ENCODE results near the gene AAK1. TPM values are rescaled to one million over a fixed set of nuclear protein-coding genes. Genes with fewer than 3 reads are reported as not detected.

The AAK1 gene
- total RNA-seq, 2 donors from 2014 or later: 70.7 to 77.3 TPM

DNA sequence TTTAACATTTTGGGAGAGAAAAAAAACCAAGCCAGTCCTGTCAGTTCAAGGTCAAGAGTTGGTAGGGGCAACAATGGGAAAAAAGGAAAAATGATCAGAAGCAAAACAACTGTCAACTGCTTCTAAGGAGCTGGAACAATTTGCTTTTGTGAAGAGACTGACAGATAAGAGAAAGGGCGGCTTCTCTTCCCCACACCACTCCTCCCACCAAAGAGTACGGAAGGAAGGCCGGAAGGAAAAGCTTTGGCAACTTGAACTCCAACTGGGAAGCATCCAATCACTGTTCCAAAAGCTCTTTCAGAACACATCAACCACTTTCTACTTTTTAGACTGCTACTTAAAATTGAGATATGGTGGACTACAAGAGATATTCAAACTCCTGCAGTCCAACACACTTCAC is 148.5 kb downstream of the AAK1 start:
- H3K4me3 ChIP-seq: no peak overlapping the region
- H3K4me1 ChIP-seq (replicated peaks): no peaks in the 10 kb centered on the region
- intact Hi-C loops (cut with DNase I): no loop called here
- H3K27ac ChIP-seq: no peak overlapping the region
- WGBS: 80% methylated on average over 3 of the region's 3 CpGs
- H3K36me3 ChIP-seq: no peaks in the 10 kb centered on the region
- DNase-seq (ENCODE audit: low spot score): no peak
- no peaks in the 10 kb centered on the region for H3K27me3 ChIP-seq (replicated peaks; ENCODE audit: insufficient read depth)
- TF ChIP-seq, protein P1, sequence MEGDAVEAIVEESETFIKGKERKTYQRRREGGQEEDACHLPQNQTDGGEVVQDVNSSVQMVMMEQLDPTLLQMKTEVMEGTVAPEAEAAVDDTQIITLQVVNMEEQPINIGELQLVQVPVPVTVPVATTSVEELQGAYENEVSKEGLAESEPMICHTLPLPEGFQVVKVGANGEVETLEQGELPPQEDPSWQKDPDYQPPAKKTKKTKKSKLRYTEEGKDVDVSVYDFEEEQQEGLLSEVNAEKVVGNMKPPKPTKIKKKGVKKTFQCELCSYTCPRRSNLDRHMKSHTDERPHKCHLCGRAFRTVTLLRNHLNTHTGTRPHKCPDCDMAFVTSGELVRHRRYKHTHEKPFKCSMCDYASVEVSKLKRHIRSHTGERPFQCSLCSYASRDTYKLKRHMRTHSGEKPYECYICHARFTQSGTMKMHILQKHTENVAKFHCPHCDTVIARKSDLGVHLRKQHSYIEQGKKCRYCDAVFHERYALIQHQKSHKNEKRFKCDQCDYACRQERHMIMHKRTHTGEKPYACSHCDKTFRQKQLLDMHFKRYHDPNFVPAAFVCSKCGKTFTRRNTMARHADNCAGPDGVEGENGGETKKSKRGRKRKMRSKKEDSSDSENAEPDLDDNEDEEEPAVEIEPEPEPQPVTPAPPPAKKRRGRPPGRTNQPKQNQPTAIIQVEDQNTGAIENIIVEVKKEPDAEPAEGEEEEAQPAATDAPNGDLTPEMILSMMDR (IDR thresholded peaks at IDR 0.05): no peak
- TF ChIP-seq POLR2A (IDR thresholded peaks at IDR 0.05) (no peak), POLR2AphosphoS5 (IDR thresholded peaks at IDR 0.05) (no peak)
- H3K9me3 ChIP-seq: no peaks in the 10 kb centered on the region

DNA sequence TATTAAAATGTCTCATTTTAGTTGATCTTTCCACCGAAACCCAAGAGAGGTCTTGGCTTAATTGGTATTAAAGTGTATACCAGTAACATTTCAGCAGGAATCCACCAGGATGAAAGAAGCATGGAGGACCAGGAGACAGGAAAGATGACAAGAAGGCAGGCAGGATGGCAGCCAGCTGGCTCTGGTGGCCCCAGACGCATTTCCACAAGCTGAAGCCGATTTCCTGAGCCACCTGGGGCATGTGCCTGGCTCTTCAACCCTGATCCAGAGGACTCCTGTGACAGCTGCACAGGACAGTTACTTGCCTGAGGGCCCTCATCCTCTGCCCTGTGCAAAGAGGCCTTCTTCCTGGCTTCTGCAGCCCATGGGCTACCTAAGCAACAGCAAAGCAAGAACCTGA is 149.4 kb downstream of the AAK1 start:
- DNase-seq (ENCODE audit: low spot score): no peak
- TF ChIP-seq, protein P1 (IDR thresholded peaks at IDR 0.05): no peak
- no peak for TF ChIP-seq POLR2AphosphoS5 (IDR thresholded peaks at IDR 0.05)
- no peak for TF ChIP-seq POLR2A (IDR thresholded peaks at IDR 0.05)
- Histone ChIP-seq H3K36me3 (no peaks in the 10 kb centered on the region), H3K4me1 (replicated peaks) (no peaks in the 10 kb centered on the region), H3K27me3 (replicated peaks; ENCODE audit: insufficient read depth) (no peaks in the 10 kb centered on the region), H3K27ac (no peak overlapping the region), H3K9me3 (no peaks in the 10 kb centered on the region), H3K4me3 (no peak overlapping the region)
- intact Hi-C loops (cut with DNase I): no loop called here
- 38% methylated on average over 3 of the region's 3 CpGs for WGBS

DNA sequence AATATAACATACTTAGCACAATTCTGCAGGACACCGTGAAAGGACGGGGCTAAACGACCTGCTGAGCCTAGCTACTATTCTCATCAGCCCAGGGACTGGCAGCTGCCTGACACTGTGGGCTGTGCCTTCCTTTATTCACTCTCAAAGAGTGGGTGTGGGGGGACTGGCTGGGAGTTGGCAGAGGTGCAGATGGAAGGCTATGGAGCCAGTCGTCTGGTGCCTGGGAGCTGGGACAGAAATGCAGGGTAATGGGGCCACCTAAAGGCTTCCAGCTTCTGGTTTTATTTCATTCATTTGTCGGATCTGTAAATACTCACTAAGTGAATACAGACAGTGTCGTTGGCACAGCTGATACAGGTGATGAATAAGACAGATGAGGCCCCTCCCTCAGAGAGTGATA is 150.3 kb downstream of the AAK1 start:
- WGBS: 59% methylated on average over 6 of the region's 6 CpGs
- no peaks in the 10 kb centered on the region for H3K27me3 ChIP-seq (replicated peaks; ENCODE audit: insufficient read depth)
- intact Hi-C loops (cut with DNase I): no loop called here
- H3K4me3 ChIP-seq: no peak overlapping the region
- H3K4me1 ChIP-seq (replicated peaks): no peaks in the 10 kb centered on the region
- no peaks in the 10 kb centered on the region for H3K36me3 ChIP-seq
- TF ChIP-seq POLR2AphosphoS5 (IDR thresholded peaks at IDR 0.05) (no peak), POLR2A (IDR thresholded peaks at IDR 0.05) (no peak)
- TF ChIP-seq, protein P1 (IDR thresholded peaks at IDR 0.05): no peak
- DNase-seq (ENCODE audit: low spot score): no peak
- H3K9me3 ChIP-seq: no peaks in the 10 kb centered on the region
- H3K27ac ChIP-seq: no peak overlapping the region

DNA sequence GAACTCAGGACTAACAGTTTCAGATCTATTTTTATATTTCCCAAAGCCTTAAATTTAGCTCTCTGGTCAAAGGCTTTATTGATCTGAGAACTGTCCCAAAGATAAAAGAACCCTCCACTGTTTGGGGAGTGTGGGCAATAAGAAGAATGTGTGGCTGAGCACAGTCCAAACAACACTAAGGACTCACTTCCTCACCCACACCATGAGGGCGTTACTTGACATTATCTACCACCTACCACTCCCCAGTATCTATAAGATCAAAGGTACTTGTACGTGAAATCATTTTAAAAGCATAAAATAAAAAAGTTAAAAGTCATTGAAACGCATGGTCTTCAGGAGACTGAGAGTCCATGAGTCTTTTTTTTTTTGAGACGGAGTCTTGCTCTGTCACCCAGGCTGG is 151.7 kb downstream of the AAK1 start:
- no peaks in the 10 kb centered on the region for H3K4me1 ChIP-seq (replicated peaks)
- H3K27ac ChIP-seq: no peak overlapping the region
- DNase-seq (ENCODE audit: low spot score): no peak
- TF ChIP-seq POLR2AphosphoS5 (IDR thresholded peaks at IDR 0.05) (no peak), POLR2A (IDR thresholded peaks at IDR 0.05) (no peak)
- TF ChIP-seq, protein P1 (IDR thresholded peaks at IDR 0.05): no peak
- no peaks in the 10 kb centered on the region for H3K27me3 ChIP-seq (replicated peaks; ENCODE audit: insufficient read depth)
- no peak overlapping the region for H3K4me3 ChIP-seq
- intact Hi-C loops (cut with DNase I): no loop called here
- H3K9me3 ChIP-seq: no peaks in the 10 kb centered on the region
- WGBS: 88% methylated on average over 4 of the region's 4 CpGs
- H3K36me3 ChIP-seq: no peaks in the 10 kb centered on the region

DNA sequence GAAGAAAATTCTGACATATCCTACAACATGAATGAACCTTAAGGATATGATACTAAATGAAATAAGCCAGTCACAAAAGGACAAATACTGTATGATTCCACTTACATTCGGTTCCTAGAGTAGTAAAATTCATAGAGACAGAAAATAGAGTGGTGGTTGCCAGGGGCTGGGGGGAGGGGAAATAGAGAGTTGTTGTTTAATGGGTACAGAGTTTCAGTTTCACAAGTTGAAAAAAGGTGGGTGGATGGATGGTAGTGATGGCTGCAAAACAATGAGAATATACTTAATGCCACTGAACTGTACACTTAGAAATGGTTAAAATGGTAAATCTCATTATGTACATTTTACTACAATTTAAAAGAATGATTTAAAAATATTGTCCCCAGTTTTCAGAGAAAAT is 153.1 kb downstream of the AAK1 start:
- H3K4me1 ChIP-seq (replicated peaks): no peaks in the 10 kb centered on the region
- 65% methylated on average over 1 of the region's 1 CpG for WGBS
- intact Hi-C loops (cut with DNase I): no loop called here
- no peaks in the 10 kb centered on the region for H3K9me3 ChIP-seq
- TF ChIP-seq, protein P1 (IDR thresholded peaks at IDR 0.05): no peak
- no peak for TF ChIP-seq POLR2AphosphoS5 (IDR thresholded peaks at IDR 0.05)
- TF ChIP-seq POLR2A (IDR thresholded peaks at IDR 0.05): no peak
- H3K27ac ChIP-seq: no peak overlapping the region
- no peak overlapping the region for H3K4me3 ChIP-seq
- no peaks in the 10 kb centered on the region for H3K27me3 ChIP-seq (replicated peaks; ENCODE audit: insufficient read depth)
- no peak for DNase-seq (ENCODE audit: low spot score)
- H3K36me3 ChIP-seq: no peaks in the 10 kb centered on the region

All from prostate gland (tissue), 2 donors.